Measurements from ENCODE around the gene SRMS.

SRMS gene, protein sequence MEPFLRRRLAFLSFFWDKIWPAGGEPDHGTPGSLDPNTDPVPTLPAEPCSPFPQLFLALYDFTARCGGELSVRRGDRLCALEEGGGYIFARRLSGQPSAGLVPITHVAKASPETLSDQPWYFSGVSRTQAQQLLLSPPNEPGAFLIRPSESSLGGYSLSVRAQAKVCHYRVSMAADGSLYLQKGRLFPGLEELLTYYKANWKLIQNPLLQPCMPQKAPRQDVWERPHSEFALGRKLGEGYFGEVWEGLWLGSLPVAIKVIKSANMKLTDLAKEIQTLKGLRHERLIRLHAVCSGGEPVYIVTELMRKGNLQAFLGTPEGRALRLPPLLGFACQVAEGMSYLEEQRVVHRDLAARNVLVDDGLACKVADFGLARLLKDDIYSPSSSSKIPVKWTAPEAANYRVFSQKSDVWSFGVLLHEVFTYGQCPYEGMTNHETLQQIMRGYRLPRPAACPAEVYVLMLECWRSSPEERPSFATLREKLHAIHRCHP

DNA sequence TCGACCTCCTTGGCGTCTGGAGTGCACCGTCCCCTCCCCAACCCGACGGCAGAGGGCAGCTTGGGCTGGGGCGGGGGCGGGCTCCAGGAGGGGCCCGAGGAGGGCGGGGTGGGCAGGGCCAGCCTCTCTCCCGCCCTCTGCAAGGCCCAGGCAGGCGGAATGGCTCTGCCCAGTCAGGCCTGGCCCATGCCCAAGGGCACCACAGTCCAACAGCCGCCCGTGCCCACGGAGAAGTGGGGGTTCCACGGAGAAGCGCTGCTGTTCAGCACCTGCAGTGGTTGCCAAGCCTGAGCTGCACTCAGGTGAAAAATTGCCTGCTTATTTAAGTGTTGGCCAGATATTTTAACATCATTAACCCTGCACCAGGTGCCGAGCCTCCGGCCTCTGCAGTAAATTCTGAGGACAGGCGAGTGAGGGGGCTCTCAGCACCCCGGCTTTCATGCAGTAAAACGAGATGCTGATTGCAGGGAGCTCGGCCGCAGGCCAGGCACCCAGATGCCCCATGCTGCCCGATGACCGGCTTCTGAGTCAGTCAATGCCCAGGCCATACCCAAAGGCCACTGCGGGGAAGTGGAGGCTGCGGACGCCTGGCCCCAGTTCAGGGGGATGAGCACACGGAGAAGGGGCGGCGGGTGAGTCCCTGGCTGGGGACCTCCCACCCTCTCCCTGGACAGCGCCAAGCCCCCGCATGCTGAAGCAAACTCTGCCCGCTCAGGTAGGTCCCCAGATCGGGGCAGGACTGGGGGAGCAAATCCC lies at the start of gene SRMS:
SRMS (minus strand) TSS at position 25 of the 756 bp plus-strand sequence. CDS start 286 bp downstream, outside the sequence.
- in situ Hi-C loops (cut with MboI; ENCODE audit: low sequenced_read_pairs, unreplicated experiment) = loop anchor here (25.0 kb wide), 1 partner anchor 314 kb away; the partner anchor contains the start of genes ABHD16B and TPD52L2
- no peak for DNase-seq (ENCODE audit: low spot score)
- TF ChIP-seq, protein P1, sequence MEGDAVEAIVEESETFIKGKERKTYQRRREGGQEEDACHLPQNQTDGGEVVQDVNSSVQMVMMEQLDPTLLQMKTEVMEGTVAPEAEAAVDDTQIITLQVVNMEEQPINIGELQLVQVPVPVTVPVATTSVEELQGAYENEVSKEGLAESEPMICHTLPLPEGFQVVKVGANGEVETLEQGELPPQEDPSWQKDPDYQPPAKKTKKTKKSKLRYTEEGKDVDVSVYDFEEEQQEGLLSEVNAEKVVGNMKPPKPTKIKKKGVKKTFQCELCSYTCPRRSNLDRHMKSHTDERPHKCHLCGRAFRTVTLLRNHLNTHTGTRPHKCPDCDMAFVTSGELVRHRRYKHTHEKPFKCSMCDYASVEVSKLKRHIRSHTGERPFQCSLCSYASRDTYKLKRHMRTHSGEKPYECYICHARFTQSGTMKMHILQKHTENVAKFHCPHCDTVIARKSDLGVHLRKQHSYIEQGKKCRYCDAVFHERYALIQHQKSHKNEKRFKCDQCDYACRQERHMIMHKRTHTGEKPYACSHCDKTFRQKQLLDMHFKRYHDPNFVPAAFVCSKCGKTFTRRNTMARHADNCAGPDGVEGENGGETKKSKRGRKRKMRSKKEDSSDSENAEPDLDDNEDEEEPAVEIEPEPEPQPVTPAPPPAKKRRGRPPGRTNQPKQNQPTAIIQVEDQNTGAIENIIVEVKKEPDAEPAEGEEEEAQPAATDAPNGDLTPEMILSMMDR (IDR thresholded peaks at IDR 0.05; ENCODE audit: borderline replicate concordance, control extremely low read depth, extremely low read depth, insufficient read depth, missing control alignments) = no peak

DNA sequence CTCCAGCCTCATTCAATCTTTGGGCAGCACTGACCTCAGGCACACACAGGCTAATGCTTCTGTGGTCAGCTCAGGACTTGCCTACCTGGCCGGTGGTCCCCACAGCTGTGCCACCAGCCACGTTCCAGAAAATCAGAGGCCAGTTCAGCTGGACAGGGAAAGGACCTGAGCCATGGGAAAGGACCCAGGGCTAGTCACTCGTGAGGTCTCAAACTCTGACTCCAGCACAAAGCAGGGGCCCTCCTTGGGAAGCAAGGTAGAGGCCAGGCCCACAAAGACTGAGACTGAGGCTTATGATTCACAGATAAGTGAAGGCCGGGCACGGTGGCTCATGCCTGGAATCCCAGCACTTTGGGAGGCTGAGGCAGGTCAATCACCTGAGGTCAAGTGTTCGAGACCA lies 48.9 kb upstream of the SRMS start:
- TF ChIP-seq, protein P1 (IDR thresholded peaks at IDR 0.05; ENCODE audit: borderline replicate concordance, control extremely low read depth, extremely low read depth, insufficient read depth, missing control alignments) = no peak
- DNase-seq (ENCODE audit: low spot score) = no peak
- in situ Hi-C loops (cut with MboI; ENCODE audit: low sequenced_read_pairs, unreplicated experiment) = no loop called here

DNA sequence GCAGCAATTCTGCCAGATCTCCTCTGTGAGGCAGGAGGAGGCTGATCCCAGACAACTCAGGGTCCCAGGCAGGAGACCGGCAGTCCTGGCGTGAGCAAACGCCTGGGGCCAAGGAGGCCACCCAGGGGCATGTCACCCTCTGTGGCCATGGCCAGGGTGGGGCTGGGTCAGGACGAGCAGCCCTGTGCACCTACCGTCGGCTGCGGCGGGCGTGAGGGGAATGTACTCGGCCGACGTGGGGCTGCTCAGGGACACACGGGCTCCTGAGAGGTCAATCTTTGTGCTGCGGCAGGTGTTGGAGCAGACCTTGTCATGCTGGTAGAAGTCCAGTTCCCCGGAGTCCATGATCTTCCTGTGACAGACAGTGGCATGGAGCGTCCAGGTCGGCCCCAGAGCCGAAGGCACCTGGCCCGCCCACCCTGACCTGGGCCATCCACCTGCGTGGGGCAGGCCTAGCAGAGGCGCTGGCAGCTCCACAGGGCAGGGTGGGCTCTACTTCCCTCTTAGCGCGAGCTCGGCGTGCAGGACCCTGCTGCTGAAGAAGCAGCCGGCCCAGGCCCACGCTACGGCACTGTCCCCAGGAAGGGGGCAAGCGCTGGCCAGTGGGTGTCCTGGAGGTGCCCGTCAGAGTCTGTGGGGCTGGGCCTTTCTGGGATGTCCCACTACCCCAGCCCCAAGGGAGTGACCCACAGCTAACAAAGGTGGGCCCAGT lies 48.0 kb upstream of the SRMS start:
- in situ Hi-C loops (cut with MboI; ENCODE audit: low sequenced_read_pairs, unreplicated experiment) = no loop called here
- TF ChIP-seq, protein P1 (IDR thresholded peaks at IDR 0.05; ENCODE audit: borderline replicate concordance, control extremely low read depth, extremely low read depth, insufficient read depth, missing control alignments) = no peak
- DNase-seq (ENCODE audit: low spot score) = no peak

DNA sequence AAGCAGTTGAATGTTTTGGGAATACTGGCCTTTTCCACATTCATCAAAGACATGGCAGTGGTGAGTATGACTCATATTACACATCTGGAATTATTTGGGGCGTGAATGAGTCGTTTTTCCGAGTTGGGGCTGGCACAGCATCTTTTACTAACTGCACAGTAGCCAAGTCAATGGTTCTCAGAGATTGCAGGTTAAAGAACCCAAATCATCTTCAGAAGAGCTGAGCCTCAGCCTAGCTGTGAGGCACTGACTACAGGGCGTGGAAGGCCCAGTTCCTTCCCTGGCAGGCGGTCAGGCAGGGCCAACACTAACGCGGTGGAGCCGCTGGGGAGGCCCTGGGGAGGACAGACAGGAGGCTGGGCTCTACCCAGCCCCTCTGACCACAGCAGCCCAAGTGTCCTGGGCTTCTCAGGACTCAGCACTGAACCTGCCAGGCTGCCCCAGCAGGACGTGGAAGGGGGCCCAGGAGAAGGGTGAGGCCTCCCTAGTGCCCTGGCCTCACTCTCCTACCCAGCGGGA lies 46.6 kb upstream of the SRMS start:
- DNase-seq (ENCODE audit: low spot score) = no peak
- TF ChIP-seq, protein P1 (IDR thresholded peaks at IDR 0.05; ENCODE audit: borderline replicate concordance, control extremely low read depth, extremely low read depth, insufficient read depth, missing control alignments) = no peak
- in situ Hi-C loops (cut with MboI; ENCODE audit: low sequenced_read_pairs, unreplicated experiment) = no loop called here

DNA sequence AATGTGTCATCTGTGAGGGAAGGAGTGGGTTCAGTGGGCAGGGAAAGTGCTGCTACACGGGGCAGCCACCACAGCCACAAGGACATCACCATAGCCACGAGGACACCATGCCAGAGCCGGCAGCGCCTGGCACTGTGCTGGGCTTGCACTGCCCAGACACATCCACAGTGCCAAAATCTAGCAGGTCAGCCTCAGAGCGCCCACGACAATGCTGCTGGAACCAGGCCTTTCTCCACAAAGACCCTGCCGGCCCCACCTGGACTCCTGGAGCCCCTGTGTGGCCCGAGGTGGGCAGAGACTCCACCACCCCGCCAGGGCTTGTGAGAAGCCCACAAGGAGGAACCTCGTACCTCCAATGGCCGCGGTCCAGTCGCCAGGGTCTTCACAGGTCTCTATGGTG lies 45.1 kb upstream of the SRMS start:
- TF ChIP-seq, protein P1 (IDR thresholded peaks at IDR 0.05; ENCODE audit: borderline replicate concordance, control extremely low read depth, extremely low read depth, insufficient read depth, missing control alignments) = no peak
- in situ Hi-C loops (cut with MboI; ENCODE audit: low sequenced_read_pairs, unreplicated experiment) = no loop called here
- DNase-seq (ENCODE audit: low spot score) = no peak
